Stimulated activated CD4-positive, alpha-beta T cell treated with anti-CD3 and anti-CD28 coated beads, Interleukin-1b, Interleukin-23, amount 100 ng/mL, for 4 hours (primary cell): ENCODE results near the gene CTSA.
A peak's percentile ranks its signal among the peaks of the same experiment; 100 is the strongest.

Experiments
- DNase-seq, 2 donors: peaks; one replicate each; pipeline ENCODE4 v3.0.0-alpha.2; 2020; ENCODE audit warnings: low read depth in 2 of 2

The CTSA gene

DNA sequence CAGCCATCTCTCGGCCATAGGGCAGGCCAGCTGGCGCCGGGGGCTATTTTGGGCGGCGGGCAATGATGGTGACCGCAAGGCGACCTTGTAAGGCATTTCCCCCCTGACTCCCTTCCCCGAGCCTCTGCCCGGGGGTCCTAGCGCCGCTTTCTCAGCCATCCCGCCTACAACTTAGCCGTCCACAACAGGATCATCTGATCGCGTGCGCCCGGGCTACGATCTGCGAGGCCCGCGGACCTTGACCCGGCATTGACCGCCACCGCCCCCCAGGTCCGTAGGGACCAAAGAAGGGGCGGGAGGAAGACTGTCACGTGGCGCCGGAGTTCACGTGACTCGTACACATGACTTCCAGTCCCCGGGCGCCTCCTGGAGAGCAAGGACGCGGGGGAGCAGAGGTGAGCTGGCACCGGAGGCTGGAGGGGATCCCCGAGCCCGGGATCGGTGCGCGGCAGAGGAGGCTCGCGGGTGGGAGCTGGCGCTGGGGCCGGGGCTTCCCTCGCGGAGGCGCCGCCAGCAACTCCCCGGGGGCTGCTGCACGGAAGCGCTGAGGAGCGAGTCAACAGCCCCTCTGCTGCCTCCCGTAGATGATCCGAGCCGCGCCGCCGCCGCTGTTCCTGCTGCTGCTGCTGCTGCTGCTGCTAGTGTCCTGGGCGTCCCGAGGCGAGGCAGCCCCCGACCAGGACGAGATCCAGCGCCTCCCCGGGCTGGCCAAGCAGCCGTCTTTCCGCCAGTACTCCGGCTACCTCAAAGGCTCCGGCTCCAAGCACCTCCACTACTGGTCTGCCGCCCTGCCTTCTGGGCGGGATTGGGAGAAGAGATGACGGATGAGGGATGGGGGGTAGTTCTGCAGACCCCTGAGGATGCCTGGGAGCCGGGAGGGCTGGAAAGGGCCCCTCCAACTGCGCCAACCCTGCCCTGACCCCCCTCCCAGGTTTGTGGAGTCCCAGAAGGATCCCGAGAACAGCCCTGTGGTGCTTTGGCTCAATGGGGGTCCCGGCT is at the start of gene CTSA, which contains the start of gene NEURL2:
CTSA (plus strand) TSS at position 351 of the 999 bp plus-strand sequence; CDS start at position 585, 234 bp downstream.
NEURL2 (minus strand) TSS at position 224 of the 999 bp plus-strand sequence; CDS start at position 7, 217 bp downstream.
- DNase-seq, result peak; percentile 82 to 83

DNA sequence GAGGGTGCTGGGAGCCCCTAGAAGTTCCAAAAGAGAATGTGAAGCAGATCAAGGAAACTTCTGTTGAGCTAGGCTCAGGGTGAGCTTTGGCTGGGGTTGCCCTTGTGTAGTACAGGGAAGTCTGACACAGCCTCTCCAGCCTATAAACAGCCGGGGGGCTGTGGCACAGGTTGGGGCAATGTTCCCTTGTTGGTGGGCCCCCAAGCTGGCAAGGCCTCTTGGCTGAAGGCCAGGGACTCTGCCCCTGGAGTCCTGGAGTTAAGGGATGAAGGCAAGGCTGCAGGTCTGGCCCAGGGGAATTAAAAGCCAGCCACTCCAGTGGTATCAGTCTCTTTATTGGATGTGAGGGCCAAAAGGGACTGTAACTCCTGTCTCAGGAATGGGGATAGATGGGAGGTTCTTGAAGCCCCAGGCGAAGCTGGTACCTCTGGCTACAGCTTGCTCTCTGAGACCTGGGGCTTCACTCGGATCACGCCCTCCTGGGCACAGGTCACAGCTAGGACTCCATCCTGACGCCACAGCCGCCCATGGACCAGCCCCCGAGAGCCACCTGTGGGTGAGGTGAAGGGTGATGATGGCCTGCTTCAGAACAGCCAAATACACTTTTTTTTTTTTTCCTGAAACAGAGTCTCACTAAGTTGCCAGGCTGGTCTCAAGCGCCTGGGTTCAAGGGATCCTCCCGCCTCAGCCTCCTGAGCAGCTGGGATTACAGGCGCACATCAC is 49.6 kb upstream of the CTSA start:
- no peak for DNase-seq

DNA sequence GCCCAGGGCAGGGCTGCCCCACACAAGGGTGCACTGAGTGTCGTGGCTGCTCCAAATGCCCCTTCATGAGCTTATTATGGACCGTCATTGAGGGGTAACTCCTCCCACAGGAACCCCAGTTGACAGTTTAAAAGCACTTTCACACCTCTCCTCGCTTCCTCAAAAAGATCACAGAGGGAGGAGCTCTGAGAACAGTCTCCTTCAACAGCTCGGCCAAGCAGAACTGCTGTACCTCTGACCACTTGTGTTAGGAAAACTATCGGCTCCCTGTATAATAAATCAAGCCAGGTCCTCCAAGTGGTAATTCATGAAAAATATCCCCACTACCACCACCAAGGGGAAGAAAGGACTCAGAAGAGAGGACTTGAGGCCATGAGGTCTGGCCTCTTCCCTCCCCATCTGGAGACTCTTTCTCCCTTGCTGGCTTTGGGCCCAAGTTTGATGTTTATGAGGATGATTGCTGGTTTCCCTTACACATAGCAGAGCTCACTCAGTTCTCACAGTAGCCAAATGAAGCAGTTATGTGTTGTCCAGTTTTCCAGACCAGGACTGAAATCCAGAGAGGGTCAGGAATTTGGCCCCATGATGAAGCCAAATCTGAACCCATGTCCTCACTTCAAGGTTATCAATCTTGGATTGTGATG is 48.8 kb upstream of the CTSA start:
- no peak for DNase-seq

DNA sequence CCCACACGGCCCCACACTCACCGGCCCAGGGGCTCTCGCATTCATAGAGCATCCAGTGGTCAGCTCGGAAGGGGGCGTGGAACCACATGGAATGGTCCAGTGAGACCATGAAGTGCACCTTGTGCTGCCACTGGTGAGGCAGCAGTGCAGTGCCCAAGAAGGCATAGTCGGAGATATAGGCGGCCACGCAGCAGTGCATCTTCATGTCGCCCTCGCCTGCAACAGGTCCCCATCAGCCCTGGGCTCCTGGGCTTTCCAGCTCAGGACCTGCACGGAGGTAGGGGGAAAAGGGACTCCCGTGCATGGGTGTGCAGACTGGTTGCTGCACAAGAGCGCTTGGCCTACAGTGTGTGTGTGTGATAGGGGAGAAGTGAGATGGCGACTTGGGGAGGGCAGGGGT is 47.6 kb upstream of the CTSA start:
- no peak for DNase-seq

DNA sequence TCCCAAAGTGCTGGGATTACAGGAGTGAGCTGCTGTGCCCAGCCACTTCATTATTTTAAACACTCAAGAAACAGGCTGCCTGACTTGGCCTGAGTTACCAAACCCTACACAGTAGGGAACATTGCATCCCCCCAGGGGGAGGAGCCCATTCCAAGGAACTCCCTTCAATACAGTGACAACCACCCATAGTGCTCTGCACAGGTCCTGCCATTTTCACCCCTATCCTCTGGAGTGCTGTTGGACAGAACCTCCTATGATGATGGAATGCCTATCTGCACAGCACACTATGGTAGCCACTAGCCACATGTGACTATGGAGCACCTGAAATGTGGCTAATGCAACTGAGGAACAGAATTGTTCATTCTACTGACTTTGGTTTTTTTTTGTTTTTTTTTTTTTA is 45.7 kb upstream of the CTSA start:
- no peak for DNase-seq

DNA sequence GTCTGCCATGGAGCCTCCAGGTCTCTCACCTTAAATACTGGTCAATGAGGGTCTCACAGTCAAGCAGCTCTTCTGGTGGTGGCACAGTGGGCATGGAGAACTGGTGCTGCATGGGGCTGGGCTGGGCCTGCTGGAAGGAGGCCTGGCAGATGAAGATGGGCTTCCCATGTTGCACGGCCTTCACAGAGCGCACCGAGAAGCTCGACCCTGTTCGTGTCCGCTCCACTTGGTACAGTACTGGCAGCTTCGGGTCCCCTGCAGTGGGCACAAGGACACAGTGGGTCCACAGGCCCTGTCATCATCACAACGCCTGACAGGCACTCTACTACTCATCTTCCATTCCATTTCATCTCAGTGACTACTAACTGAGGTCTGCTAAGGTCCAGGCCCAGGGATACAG is 42.7 kb upstream of the CTSA start:
- no peak for DNase-seq

DNA sequence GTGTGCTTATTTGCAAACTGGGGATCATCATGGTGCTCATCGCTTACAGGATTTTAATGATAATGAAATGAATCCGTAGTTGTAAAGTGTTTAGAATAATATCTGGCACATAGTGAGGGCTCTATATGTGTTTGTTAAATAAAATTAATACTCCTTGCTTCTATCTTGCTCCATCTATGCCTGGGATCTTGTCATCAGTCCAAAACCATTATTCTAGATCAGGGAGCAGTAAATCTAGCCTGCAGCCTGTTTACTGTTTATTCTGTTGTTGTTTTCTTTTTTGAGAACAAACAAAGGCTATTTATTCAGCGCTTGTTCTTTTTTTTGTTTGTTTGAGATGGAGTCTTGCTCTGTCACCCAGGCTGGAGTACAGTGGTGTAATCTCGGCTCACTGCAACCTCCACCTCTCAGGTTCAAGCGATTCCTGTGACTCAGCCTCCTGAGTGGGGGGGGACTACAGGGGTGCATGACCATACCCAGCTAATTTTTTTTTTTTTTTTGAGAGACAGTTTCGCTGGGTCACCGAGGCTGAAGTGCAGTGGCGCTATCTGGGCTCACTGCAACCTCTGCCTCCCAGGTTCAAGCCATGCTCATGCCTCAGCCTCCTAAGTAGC is 42.1 kb upstream of the CTSA start:
- no peak for DNase-seq

DNA sequence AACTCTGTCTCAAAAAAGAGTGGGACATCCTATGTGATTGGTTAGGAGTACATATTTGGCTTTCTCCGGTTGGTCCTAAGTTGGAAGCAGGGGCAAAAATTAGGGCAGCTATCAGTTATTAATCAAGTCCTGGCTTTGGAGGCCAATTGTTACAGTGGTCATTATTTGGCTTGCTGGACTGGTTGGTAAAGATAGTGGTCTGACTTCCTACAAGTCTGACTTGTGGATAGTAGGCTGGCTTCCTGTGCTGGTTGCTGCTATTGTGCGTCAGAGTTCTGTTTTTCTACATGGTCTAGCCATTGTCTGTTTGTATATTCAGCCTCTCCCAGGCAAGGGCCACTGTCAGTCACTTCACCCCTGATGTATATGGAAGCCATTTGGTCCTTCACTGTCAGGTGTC is 40.9 kb upstream of the CTSA start:
- DNase-seq, result no peak

DNA sequence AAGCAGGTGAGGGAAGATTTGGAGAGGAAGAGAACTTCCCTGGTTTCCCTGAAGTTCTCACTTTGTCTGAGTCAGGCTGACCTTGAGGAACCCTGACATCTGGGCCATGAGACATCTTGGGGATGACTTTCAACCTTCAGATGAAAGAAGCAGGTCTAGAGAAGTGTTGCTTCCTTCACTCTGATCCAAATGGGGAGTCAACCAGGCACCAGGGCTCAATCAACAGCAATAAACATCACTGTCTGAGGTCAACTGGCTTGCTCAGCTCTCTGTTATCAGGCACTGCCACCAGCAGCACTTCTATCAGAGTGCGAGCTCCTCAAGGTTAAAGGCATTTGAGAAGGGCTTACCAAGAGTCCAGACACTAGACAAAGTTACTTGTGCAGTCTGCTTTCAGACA is 40.2 kb upstream of the CTSA start:
- DNase-seq, result no peak

DNA sequence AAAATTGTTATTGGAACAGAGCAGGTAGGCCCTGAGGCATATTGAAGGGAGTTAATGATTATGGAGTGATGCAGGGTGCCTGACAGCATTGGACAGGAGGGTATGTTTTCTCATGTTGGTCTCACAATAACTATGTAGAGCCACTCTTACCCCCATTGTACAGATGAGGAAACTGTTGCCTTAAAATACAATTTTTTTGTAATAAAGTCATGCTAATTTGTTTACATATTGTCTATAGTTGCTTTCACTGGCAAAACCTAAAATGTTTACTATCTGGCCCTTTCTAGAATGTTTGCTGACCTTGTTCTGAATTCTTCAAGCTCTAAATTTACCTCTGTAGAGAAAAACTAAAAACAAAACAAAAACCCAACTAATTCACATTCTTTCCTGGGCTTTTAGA is 39.6 kb upstream of the CTSA start:
- DNase-seq, result no peak

DNA sequence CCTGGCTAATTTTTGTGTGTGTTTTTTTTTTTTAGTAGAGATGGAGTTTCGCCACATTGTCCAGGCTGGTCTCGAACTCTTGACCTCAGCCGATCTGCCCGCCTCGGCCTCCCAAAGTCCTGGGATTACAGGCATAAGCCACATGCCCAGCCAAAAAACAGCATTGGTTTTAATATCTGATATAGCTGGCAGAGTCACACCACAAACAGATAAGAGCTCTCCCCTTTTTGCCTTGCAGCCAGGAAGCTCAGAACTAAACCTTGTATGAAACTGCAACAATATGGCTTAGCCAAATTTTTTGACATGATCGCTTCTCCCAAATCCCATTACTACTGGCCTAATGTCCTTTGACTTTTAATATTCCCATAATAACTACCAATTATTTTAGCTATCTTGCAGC is 38.8 kb upstream of the CTSA start:
- DNase-seq, result no peak

DNA sequence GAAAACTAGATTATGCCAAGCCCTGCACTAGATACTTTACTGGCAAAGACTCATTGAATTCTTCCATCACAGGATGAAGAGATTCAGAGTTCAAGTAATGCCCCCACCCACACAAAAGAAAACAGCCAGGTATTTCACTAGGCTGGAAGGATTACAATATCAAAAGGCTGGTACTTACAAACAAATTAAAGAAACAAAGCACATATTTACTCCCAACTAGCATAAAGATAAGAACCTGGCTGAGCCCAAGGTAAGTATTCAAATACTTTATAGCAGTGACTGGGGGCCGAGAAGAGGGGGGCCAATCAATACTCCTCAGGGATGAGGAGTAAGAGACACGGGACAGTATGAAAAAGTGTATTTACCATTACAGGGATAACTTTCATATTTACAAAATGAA is 37.7 kb upstream of the CTSA start:
- no peak for DNase-seq

DNA sequence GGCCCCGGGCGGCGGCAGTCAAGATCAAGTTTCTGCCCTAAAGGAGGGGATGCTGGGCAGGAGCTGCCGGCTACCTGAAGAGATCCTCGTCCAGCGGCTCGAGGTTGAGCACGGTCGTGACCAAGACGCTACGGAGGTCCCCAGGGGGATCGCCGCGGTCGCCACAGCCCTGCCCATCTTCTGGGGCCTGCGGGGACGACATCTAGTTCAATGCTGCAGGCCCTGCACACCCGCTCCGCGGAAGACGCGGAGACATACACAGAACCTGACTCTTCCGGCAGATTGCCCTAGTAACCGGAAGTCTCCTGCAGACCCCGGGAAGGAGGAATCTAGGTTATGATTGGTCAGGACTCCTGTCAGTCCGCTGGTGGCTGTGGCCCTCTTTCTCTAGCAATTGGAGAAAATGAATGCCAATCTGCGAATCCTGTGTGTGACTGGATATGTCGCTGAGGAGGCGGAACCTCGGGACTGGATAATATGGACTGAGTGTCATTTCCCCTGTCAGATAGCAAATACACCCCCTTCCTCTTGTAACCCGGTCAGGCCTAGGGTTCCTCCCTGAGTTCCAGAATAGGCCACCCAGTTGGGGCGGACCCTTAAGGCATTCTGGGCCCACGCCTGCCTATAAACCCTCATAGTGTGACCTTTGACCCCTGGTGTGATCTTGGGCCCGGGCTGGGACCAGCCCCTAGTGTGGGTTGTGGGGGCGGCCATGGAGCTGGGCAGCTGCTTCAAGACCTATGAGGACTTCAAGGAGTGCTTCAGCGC is 33.8 kb upstream of the CTSA start, which contains the start of the genes ACOT8 and ZSWIM3:
ACOT8 (minus strand) TSS at position 279 of the 768 bp plus-strand sequence; CDS start at position 202, 77 bp downstream.
ZSWIM3 (plus strand) TSS at position 501 of the 768 bp plus-strand sequence; CDS start at position 713, 212 bp downstream.
- peak; percentile 62 to 91 for DNase-seq

DNA sequence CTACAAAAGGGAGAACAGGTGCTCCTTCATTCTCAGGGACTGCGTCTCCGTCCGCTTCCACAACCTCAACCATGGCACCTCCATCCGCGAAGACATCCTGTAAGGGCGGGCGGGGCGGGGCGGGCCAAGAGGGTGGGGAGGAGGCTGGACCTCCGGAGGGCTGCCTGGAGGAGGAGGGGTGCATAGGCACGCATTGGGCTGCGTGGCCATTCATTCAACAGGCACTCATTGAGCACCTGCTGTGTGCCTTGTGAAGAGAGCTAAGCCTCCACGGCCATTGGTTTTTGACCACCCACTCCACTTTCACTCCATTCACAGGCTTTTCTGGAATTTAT is 33.3 kb upstream of the CTSA start:
- no peak for DNase-seq

DNA sequence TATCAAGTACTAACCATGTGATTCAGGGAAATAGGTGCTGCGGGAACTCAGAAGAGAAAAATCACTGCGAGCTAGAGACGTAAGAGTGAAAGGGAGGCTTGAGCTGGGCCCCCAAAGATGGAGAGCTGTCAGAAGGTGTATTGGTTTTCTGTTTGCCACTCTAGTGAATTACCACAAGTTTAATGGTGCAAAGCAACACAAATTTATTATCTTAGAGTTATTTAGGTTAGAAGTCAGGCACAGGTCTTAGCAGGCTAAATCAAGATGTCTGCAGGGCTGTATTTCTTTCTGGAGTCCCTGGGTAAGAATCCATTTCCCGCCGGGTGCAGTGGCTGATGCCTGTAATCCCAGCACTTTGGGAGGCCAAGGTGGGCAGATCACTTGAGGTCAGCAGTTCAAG is 31.2 kb upstream of the CTSA start:
- DNase-seq, result no peak

DNA sequence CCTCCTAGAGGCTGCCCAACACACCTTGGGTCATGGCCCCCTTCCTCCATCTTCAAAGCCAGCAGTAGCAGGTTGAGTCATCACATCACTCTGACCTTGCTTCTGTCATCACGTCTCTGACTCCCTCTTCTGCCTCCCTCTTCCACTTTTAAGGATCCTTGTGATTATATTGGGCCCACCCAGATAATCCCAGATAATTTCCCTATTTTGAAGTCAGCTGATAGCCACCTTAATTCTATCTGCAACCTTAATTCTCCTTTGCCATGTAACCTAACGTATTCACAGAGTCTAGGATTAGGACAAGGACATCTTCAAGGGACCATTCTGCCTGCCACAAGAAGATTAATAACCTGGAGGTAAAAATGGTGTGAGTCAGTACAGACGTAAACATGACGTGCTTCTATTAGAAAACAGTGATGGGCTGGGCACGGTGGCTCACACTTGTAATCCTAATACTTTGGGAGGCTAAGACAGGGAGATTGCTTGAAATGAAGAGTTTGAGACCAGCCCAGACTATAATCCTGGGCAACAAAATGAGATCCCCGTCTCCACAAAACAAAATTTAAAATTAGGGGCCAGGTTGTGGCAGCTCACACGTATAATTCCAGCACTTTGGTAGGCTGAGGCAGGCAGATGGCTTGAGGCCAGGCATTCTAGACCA is 30.4 kb upstream of the CTSA start:
- DNase-seq, result no peak

DNA sequence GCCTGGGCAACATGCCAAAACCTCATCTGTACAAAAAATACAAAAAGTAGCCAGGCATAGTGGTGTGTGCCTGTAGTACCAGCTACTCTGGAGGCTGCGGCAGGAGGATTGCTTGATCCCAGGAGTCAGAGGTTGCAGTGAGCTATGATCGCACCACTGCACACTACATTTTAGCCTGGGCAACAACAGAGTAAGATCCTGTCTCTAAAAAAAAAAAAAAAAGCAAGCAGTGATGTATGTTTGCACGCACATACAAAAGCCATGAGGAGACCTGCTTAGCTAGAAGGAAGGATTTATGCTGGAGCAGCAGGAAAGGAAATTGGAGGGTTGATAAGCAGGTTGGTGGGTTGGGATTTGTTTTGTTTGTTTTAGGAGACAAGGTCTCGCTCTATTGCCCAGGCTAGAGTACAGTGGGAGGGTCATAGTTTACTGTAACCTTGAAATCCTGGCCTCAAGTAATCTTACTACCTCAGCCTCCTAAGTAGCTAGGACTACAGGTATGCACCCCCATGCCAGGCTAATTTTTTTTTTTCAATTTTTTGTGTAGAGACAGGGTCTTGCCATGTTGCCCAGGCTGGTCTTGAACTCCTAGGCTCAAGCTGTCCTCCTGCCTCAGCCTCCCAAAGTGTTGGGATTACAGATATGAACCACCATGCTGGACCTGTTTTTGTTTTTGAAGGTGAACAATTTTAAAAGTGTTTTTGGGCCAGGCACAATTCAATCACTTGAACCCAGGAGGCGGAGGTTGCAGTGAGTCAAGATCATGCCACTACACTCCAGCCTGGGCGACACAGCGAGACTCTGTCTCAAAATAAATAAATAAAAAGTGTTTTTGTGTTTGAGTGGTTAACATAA is 29.7 kb upstream of the CTSA start:
- no peak for DNase-seq

DNA sequence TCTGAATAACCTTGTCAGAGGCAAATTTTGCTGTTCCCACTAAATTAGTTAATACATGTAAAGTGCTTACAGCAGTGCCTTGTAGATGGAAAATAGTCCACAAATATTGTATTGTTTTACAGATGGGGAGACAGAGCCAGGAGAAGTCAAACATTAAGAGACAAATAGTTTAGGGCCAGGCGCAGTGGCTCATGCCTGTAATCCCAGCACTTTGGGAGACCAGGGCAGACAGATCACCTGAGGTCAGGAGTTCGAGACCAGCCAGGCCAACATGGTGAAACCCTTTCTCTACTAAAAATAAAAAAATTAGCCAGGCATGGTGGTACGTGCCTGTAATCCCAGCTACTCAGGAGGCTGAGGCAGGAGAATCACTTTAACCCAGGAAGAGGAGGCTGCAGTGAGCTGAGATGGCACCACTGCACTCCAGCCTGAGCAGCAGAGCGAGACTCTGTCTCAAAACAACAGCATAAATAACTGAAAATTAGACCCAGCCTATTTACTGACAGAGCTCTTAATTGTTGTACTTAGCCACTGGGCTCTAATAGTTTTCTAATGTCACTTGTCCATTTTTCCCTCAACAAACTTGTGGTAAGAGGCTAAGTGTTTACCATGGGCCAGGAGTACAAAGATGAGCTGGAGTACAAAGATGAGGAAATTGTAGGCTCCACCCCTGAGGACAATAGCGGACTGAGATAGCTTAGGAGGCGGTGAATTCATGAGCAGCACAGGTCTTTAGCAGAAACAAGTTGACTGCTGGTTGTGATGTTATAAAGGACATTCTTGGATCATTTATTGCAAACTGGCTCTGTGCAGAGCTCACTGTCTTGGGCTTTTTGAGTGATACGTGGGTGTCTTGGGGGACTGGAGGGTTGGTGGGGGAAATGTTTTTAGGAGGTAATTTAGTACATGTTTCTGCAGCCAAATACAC is 27.3 kb upstream of the CTSA start:
- DNase-seq, result no peak
